GM19455 (cell line): ENCODE data around the gene DDTL.
"Not testable (repeated sequence)": the region's sequence is repeated elsewhere in the genome, so short reads cannot be mapped to it uniquely, and the experiment has no call there.

ENCODE experiments used
- ATAC-seq: cut with Tn5 transposase; IDR thresholded peaks from one replicate; pipeline ENCODE4 v1.9.1; 2021; ENCODE audit not compliant: unreplicated experiment

DDTL gene

GRCh38 chr22:23966568-23966967, at the start of gene DDTL:
Gene DDTL (plus strand): TSS chr22:23966888. CDS start chr22:23966915, 27 bp downstream.
- ATAC-seq, result peak; percentile 92

DNA sequence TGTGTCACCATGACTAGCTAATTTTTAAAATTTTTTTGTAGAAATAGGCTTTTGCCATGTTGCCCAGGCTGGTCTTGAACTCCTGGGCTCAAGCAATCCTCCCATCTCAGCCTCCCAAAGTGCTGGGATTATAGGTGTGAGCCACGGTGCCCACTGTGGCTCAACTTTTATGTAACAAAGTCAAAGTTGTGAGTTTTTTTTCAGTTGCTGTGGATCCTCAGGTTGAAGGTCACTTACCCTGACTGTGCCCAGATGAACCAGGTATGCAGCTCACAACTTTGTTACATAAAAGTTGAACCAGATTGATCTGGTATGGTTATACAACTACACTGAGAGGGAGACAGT, 46.4 kb upstream of the DDTL start:
- not testable (repeated sequence) for ATAC-seq

DNA sequence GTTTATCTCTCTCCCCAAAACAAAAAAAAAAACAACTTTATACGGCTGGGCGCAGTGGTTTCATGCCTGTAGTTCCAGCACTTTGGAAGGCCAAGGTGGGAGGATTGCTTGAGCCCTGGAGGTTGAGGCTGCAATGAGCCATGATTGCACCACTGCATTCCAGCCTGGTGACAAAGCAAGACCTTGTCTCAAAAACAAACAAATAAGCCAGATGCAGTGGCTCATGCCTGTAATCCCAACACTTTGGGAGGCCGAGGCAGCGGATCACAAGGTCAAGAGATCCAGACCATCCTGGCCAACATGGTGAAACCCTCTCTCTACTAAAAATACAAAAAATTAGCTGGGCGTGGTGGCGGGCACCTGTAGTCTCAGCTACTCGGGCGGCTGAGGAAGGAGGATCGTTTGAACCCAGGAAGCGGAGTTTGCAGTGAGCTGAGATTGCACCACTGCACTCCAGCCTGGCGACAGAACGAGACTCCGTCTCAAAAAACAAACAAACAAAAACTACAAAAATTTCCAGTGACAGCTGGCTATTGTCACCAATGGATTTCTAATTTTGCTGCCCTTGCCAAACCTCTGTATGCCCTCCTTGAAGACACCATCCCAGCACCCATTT, 45.0 kb upstream of the DDTL start:
- not testable (repeated sequence) for ATAC-seq

DNA sequence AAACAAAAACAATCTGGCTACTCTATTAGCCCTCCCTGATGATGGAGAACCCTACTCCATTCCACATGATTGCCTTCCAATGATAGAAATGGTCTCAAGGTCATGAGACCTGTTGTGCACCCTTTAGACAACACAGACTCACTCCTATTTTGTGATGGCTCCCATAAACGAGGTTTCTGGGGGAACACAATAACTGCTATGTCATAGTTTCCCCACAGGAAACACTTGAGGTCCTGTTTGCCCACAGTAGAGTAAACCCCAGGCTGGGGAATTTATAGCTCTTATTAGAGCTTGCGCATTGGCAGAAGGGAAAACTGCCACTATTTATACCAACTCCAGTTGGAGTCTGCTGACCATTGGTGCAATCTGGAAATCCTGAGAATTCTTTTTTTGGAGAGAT, 43.8 kb upstream of the DDTL start:
- no peak for ATAC-seq

DNA sequence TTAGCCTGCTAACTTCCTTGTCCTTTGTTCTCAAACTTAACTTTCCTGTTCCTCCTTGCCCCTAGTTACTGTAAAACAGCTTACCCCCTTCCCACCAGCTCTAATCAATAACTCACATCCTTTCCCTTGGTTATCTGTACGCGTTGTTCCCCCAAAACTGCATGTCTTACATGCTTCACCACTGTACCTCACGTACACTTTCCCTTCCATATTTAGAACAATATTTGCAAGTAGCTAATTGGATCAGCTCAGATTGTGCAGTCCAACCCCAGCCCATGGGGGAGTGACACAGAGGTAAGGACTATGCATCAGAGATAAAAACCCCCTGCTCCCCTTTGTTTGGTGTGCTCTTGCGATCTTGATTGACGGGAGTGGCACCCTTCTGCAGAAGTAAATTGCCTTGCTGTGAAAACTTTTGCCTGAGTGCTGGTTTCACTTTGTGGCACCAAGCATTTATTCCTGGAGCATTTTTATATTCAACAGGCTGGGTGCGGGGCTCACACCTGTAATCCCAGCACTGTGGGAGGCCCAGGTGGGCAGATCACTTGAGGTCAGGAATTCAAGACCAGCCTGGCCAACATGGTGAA, 41.6 kb upstream of the DDTL start:
- no peak for ATAC-seq

- ATAC-seq, result no peak
Observed at GRCh38 chr22:23926561-23926960, 40.1 kb upstream of the DDTL start.

DNA sequence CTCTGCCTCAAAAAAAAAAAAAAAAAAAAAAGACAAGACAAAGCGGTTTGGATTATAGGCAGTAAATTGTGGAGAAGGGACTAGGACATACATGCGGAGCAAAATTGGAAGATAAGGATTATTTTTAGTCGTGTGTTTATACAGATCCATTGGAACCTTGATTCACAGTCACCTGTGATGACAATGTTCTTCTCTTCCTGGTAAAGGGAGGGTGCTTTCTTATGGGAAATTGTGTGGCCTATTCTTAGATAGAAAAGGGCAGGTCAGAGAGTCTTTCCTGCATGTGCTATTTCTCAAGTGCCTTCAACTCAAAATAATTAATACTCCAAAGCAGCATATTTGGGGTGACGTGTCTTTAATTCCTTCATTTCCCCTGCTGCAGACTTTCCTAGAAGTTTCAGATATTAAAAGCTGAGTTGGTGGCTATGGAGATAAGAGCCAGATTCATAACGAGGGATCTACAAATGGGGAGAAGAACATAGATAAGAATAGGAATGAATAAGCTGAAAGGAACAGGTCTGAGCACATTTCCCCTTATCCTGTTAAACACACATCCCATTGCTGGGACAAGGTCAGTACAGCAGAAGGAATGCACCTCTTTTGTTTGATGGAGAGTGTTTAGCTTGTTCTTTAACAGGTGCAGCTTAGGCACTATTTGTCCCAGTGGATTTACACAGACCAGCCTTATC, 28.2 kb upstream of the DDTL start:
- ATAC-seq, result no peak

DNA sequence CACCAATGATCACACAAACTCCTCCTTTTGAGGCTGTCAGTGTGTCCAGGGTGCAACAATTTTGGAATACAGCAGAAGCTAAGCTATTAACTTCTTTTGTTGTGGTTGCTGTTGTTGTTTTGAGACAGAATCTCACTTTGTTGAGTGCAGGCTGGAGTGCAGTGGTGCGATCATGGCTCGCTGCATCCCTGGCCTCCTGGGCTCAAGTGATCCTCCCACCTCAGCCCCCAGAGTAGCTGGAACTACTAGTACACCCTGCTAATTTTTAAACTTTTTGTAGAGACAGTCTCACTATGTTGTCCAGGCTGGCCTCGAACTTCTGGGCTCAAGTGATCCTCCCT, 27.7 kb upstream of the DDTL start:
- no peak for ATAC-seq

- not testable (repeated sequence) for ATAC-seq
Observed at GRCh38 chr22:23940166-23940565, 26.5 kb upstream of the DDTL start.

GRCh38 chr22:23947391-23947790, 19.3 kb upstream of the DDTL start:
- ATAC-seq, result not testable (repeated sequence)

- not testable (repeated sequence) for ATAC-seq
Observed at GRCh38 chr22:23949764-23950163, 16.9 kb upstream of the DDTL start.

DNA sequence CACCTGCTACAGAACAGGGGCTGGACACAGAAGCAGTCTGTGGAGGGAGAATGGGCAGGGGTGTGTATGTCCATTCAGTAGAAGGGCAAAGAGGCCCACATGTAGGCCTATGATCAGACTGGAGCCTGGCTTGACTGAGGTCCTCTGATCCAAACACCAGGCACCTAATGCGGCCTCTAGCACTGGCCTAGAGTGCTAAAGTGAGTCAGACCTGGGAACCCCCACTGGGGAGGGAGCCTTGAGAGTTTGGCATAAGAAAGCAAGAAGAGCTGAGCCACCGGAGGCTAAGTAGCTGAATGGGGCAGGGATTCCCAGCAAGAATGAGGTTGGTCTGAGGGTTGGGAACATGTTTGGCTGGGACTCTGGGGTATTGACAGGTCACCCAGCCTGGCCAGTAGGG, 15.3 kb upstream of the DDTL start:
- not testable (repeated sequence) for ATAC-seq

DNA sequence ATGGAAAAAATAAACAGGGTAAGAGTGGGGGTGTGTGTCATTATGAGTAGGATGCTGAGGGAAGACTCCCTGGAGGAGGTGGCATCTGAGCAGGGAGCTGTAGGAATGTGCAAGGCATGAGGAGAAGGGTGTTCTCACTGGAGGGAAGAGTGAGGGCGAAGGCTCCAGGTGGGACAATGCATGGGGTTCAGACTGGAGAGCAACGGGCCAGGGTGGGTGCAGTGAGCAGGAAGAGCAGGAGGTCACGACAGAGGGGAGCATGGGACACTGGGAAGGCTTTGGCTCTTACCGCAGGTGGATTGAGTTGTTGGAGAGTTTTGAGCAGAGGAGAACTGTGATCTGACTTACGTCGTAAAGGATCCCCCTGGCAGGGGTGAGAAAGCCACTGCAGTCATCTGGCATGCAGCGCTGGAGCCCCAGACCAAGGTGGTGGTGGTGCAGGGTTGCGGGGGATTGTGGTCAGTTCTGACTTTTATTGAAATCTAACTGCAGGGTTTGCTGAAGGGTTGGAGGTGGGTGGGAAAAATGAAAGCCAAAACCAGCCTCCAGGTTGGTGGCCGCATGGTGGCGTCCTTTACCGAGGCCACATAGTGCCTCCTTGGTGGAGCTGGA, 13.8 kb upstream of the DDTL start:
- ATAC-seq, result not testable (repeated sequence)

DNA sequence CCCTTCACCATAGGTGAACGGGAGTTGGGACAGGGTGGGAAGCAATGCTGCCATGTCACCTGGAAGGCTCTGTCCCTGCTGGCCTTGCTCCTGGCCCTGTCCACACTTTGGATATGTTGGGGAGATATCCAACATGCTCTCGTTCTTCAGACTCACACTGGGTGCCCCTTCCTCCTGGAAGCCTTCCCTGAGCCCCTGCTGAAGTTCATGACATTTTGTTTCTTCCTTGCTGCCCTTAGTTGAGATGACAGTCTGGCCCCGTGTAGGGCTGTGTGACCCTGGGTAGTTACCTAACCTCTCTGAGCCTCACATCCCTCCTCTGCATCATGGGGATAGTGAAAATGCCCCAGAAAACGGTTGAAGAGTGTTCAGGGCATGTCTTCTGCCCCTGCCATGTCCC, 13.2 kb upstream of the DDTL start:
- ATAC-seq, result not testable (repeated sequence)

GRCh38 chr22:23954193-23954990, 12.3 kb upstream of the DDTL start:
- ATAC-seq, result not testable (repeated sequence)

DNA sequence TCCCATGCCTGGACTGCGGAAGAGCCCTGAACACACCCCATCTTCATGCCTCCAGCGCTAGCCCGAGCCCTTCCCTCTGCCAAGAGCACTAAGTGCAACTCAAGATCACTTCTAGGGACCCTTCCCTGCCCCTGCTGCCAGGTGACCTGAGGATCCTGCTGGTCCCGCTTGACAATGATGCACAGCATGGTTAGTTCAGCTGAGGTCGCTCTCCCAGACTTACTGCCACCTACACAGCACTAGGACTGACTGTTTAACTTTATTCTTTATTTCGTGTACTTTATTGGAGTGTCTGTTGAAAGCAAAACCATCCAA, 11.7 kb upstream of the DDTL start:
- ATAC-seq, result not testable (repeated sequence)

DNA sequence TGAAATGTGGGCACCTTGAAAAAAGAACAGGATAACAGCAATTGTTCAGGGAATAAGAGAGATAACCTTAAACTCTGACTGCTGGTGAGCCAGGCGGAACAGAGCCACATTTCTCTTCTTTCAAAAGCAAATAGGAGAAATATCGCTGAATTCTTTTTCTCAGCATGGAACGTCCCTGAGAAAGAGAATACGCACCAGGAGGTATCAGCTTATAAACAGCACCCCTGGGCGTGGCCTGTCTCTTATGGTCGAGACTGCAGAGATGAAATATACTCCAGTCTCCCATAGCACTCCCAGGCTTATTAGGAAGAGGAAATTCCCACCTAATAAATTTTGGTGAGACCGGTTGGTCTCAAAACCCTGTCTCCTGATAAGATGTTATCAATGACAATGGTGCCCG, 10.8 kb upstream of the DDTL start:
- not testable (repeated sequence) for ATAC-seq

- ATAC-seq, result not testable (repeated sequence)
Observed at GRCh38 chr22:23956301-23956900, 10.3 kb upstream of the DDTL start.

DNA sequence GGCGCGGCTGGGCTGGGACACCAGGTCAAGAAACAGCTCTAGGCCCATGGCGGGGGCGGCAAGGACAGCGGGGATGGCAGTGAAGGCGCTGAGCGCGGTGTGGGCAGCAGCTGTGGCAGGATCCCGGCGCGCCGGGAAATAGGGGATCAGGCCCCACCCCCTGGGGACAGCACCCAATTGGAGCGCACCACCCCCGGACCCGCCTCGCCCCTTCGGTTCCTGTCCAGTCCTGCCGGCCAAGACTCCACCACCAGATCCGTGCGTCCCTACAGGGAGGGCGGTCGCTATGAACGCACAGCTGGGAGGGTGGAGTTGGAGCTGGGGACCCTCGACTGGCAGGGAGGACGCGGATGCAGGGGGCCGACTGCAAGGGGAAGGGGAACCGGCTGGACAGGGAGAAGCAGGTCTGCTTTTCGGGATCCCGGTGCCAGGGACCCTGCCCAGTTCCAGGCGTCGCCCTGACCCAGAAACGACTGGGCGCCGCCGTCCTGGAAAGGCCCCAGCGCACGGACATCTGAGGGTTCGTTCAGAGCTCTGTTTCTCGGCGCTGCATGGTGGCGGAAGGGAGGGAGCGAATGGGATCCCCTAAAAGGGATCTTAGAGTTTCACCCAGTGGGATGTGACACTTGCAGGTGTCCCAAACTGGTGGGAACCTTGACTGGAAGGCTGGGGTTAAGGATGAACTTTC, 5.5 kb upstream of the DDTL start, which contains the start of gene GSTT2B:
GSTT2B (minus strand) TSS at position 112 of the 688 bp plus-strand sequence; CDS start at position 48, 64 bp downstream.
- ATAC-seq, result not testable (repeated sequence)

GRCh38 chr22:23966094-23966493, 594 bp upstream of the DDTL start:
- ATAC-seq, result peak; percentile 31
